TTC549 (cell line): ENCODE data around the gene B3GALNT2.
"Not testable (repeated sequence)": the region's sequence is repeated elsewhere in the genome, so short reads cannot be mapped to it uniquely, and the experiment has no call there.

ENCODE experiments used
- FAIRE-seq: peaks from 2 replicates; lab custom pipeline; 2012; peaks lifted over from hg19 to GRCh38; lab: Jason Lieb, UNC

B3GALNT2 gene

GRCh38 chr1:235504122-235504493 lies at the start of gene B3GALNT2:
Gene B3GALNT2 (minus strand): TSS chr1:235504452. CDS start chr1:235504252, 200 bp downstream.
- FAIRE-seq = no peak

GRCh38 chr1:235553112-235553551 lies 48.9 kb upstream of the B3GALNT2 start:
- FAIRE-seq = no peak

- FAIRE-seq = no peak
Observed at GRCh38 chr1:235552146-235552716, 48.0 kb upstream of the B3GALNT2 start.

GRCh38 chr1:235549351-235550139 lies 45.3 kb upstream of the B3GALNT2 start:
- FAIRE-seq = no peak

- FAIRE-seq = not testable (repeated sequence)
Observed at GRCh38 chr1:235546369-235547155, 42.3 kb upstream of the B3GALNT2 start.

GRCh38 chr1:235545292-235545930 lies 41.2 kb upstream of the B3GALNT2 start:
- no peak for FAIRE-seq

GRCh38 chr1:235542845-235543244 lies 38.6 kb upstream of the B3GALNT2 start:
- FAIRE-seq = not testable (repeated sequence)

- no peak for FAIRE-seq
Observed at GRCh38 chr1:235533476-235534168, 29.4 kb upstream of the B3GALNT2 start.

GRCh38 chr1:235532360-235532759 lies 28.1 kb upstream of the B3GALNT2 start:
- FAIRE-seq = no peak

GRCh38 chr1:235527196-235527814 lies 23.1 kb upstream of the B3GALNT2 start:
- FAIRE-seq = no peak

GRCh38 chr1:235525314-235525713 lies 21.1 kb upstream of the B3GALNT2 start:
- FAIRE-seq = no peak

GRCh38 chr1:235516862-235517446 lies 12.7 kb upstream of the B3GALNT2 start:
- FAIRE-seq = no peak

GRCh38 chr1:235515844-235516512 lies 11.7 kb upstream of the B3GALNT2 start:
- no peak for FAIRE-seq

GRCh38 chr1:235513495-235514366 lies 9.5 kb upstream of the B3GALNT2 start:
- peak; percentile 98 for FAIRE-seq

- peak; percentile 41 for FAIRE-seq
Observed at GRCh38 chr1:235511470-235512240, 7.4 kb upstream of the B3GALNT2 start.

- FAIRE-seq = no peak
Observed at GRCh38 chr1:235510823-235511222, 6.6 kb upstream of the B3GALNT2 start.

GRCh38 chr1:235507623-235508022 lies 3.4 kb upstream of the B3GALNT2 start:
- no peak for FAIRE-seq

- FAIRE-seq = peak; percentile 98
Observed at GRCh38 chr1:235504494-235505222, 406 bp upstream of the B3GALNT2 start.
